ENCODE results near the gene DIP2A. TPM values are rescaled to one million over a fixed set of nuclear protein-coding genes. Genes with fewer than 3 reads are reported as not detected.

Gene DIP2A
- total RNA-seq, 1 experiment from 2014 or later, result 7.8 TPM

- DNase-seq (ENCODE audit: low spot score), result no peak
Observed at GRCh38 chr21:46537026-46537425, 78.3 kb downstream of the DIP2A start.

- DNase-seq (ENCODE audit: low spot score), result no peak
Observed at GRCh38 chr21:46538262-46538661, 79.6 kb downstream of the DIP2A start.

- DNase-seq (ENCODE audit: low spot score), result no peak
Observed at GRCh38 chr21:46538851-46539666, 80.4 kb downstream of the DIP2A start.

- DNase-seq (ENCODE audit: low spot score), result no peak
Observed at GRCh38 chr21:46540087-46540710, 81.5 kb downstream of the DIP2A start.

- DNase-seq (ENCODE audit: low spot score), result no peak
Observed at GRCh38 chr21:46542588-46543124, 84.0 kb downstream of the DIP2A start.

- DNase-seq (ENCODE audit: low spot score), result no peak
Observed at GRCh38 chr21:46543306-46543705, 84.6 kb downstream of the DIP2A start.

GRCh38 chr21:46544003-46544402 lies 85.3 kb downstream of the DIP2A start:
- DNase-seq (ENCODE audit: low spot score), result no peak

- DNase-seq (ENCODE audit: low spot score), result no peak
Observed at GRCh38 chr21:46544824-46545223, 86.1 kb downstream of the DIP2A start.

- DNase-seq (ENCODE audit: low spot score), result no peak
Observed at GRCh38 chr21:46545363-46545762, 86.7 kb downstream of the DIP2A start.

- DNase-seq (ENCODE audit: low spot score), result no peak
Observed at GRCh38 chr21:46545911-46546310, 87.2 kb downstream of the DIP2A start.

- DNase-seq (ENCODE audit: low spot score), result no peak
Observed at GRCh38 chr21:46546799-46547198, 88.1 kb downstream of the DIP2A start.

- DNase-seq (ENCODE audit: low spot score), result no peak
Observed at GRCh38 chr21:46549650-46550049, 91.0 kb downstream of the DIP2A start.

GRCh38 chr21:46550116-46550941 lies 91.6 kb downstream of the DIP2A start:
- DNase-seq (ENCODE audit: low spot score), result no peak

GRCh38 chr21:46551636-46552241 lies 93.0 kb downstream of the DIP2A start:
- no peak for DNase-seq (ENCODE audit: low spot score)

GRCh38 chr21:46552274-46552673 lies 93.6 kb downstream of the DIP2A start:
- no peak for DNase-seq (ENCODE audit: low spot score)

- DNase-seq (ENCODE audit: low spot score), result no peak
Observed at GRCh38 chr21:46552865-46553379, 94.2 kb downstream of the DIP2A start.

GRCh38 chr21:46553993-46554392 lies 95.3 kb downstream of the DIP2A start:
- no peak for DNase-seq (ENCODE audit: low spot score)

- DNase-seq (ENCODE audit: low spot score), result no peak
Observed at GRCh38 chr21:46554431-46555224, 95.9 kb downstream of the DIP2A start.

- DNase-seq (ENCODE audit: low spot score), result no peak
Observed at GRCh38 chr21:46555225-46555617, 96.5 kb downstream of the DIP2A start.

GRCh38 chr21:46555678-46556077 lies 97.0 kb downstream of the DIP2A start:
- DNase-seq (ENCODE audit: low spot score), result no peak

- DNase-seq (ENCODE audit: low spot score), result no peak
Observed at GRCh38 chr21:46556802-46557201, 98.1 kb downstream of the DIP2A start.
